GM21825 (cell line): ENCODE measurements around the gene TRPM8.
"Not testable (repeated sequence)": the region's sequence is repeated elsewhere in the genome, so short reads cannot be mapped to it uniquely, and the experiment has no call there.

Source experiments
- ATAC-seq: cut with Tn5 transposase; IDR thresholded peaks from one replicate; pipeline ENCODE4 v1.9.1; 2021; ENCODE audit warnings: mild to moderate bottlenecking, moderate library complexity; ENCODE audit not compliant: unreplicated experiment

The TRPM8 gene

GRCh38 chr2:233917116-233917515 lies at the start of gene TRPM8:
TRPM8 (plus strand) TSS chr2:233917373; CDS start chr2:233926538, 9,165 bp downstream.
- ATAC-seq: no peak

GRCh38 chr2:233867993-233868532 lies 49.1 kb upstream of the TRPM8 start, which contains the start of gene MSL3B:
MSL3B (minus strand) TSS chr2:233868386.
- ATAC-seq: no peak

- ATAC-seq: no peak
Observed at GRCh38 chr2:233871432-233871831, 45.7 kb upstream of the TRPM8 start.

DNA sequence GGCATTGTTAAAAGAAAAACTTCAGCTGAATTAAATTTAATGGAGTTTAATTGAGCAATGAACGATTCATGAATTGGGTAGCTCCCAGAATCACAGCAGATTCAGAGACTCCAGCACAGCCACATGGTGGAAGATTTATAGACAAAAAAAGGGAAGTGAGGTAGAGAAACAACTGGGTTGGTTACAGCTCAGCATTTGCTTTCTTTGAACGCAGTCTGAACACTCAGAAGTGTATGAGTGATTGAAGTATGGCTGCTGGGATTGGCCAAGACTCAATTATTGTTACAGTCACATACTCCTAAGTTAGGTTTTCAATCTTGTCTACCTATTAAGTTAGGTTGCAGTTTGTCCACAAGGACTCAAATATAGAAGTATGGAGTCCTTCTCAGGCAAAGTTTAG lies 45.0 kb upstream of the TRPM8 start:
- not testable (repeated sequence) for ATAC-seq

DNA sequence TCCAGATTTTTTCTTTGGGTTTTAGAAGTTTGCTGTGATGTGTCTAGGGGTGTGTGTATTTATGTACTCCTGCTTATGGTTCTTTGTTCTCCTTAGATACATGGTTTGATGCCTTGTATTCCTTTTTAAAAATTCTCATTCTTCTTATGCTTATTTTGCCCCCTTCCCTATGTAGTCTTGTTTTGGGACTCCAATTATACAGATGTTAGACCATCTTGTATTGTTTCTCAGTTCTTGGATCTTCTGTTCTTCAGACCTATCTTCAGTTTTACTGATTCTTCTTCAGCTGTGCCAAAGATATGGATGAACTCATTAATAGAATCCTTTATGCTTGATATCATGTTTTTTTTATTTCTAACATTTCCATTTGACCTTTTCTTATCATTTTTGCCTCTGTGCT lies 34.8 kb upstream of the TRPM8 start:
- ATAC-seq: no peak

DNA sequence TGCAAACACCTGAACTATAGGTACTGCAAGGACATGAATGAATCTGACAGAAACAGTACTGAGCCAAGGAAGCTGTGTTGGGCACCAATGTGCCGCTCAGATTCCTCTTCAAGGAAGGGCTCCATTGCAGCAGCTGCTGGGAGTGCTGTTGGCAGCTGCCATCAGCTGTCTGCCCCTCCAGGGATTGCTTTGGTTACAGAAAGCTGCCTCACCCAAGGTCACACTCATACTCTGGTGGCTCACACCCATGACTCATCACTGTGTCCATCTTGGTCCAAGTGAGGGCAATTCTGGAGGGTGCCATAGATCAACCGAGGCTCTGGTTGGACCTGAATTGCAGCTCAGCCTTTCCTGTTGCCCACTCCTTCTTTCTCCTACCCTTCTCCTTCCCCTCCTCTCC lies 24.4 kb upstream of the TRPM8 start:
- no peak for ATAC-seq

DNA sequence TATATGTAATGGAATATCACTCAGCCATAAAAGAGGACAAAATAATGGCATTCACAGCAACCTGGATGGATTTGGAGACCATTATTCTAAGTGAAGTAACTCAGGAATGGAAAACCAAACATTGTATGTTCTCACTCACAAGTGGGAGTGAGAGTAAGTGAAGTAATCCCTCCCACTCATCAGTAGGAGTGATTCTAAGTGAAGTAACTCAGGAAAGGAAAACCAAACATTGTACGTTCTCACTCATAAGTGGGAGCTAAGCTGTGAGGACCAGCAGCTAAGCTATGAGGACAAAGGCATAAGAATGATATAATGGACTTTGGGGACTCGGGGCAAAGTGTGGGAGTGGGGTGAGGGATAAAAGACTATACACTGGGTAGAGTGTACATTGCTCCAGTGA lies 20.9 kb upstream of the TRPM8 start:
- not testable (repeated sequence) for ATAC-seq

DNA sequence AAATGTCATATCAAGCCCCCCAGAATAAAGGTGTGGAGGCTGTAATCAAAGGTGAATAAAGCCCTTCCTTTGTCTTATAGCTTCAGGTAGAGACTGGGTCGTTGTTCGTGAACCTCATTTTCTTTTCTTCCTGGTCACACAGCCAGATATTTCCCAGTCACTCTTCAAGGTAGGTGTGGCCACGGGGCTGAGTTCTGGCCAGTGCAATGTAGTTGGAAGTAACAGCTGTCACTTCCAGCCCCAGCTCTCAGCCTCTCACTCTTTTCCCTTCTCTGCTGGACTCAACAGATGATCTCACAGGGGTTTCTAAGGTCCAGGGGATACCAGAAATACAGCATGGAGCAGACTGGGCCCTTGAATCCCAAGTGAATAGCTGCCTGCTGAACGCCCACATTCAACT lies 15.8 kb upstream of the TRPM8 start:
- ATAC-seq: no peak

- no peak for ATAC-seq
Observed at GRCh38 chr2:233901884-233902283, 15.3 kb upstream of the TRPM8 start.

DNA sequence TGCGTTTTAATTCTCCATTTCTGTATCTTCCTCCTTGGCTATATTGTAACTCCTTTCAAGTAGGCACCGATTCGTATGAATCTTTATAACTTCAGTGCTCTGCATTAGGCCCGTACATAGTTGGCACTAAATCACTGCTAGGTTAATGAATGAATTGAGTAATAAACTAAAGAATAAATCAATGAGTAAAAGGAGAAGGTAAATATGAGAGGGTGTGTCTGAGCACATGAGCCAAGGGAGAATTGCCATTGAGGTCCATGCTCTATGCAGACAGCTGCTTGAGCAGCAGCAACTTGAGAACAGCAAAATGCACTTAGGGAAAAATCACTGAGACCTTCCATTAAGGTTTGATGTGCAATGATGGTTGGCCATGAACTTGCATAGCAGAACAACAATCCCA lies 11.2 kb upstream of the TRPM8 start:
- ATAC-seq: no peak

- ATAC-seq: no peak
Observed at GRCh38 chr2:233907627-233908026, 9.5 kb upstream of the TRPM8 start.

DNA sequence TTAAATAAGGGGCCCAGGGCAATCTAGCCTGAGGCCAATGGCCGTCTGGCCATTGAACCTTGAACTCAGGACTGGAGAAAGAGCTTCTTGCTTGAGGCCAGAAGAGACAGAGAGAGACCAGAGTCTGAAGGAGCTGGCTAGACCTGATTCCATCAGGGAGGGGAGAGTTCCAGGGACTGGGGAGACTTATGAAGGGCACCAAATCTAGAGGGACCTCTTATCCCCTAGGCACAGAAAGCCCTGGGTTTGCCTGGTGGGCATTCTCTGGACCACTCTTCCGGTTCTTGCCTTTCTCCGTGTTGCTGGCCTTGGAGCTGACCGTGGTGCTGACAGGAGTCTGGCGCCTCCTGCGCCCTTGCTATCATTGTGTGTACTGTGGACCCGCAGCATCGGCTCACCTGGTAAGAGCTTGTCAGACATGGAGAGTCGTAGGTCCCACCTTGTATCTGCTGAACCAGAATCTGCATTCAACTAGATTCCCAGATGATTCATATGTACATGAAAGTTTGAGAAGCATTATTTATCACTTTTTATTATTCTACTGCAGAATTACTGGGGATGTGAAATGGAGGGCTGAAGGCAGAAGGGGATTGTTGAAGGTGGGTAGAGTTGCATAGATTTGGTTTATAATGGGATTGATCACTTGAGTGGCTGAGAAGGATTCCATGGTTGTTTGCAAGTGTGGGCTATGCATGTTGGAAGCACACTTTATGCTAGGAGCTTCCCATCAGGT lies 4.3 kb upstream of the TRPM8 start:
- ATAC-seq: no peak

DNA sequence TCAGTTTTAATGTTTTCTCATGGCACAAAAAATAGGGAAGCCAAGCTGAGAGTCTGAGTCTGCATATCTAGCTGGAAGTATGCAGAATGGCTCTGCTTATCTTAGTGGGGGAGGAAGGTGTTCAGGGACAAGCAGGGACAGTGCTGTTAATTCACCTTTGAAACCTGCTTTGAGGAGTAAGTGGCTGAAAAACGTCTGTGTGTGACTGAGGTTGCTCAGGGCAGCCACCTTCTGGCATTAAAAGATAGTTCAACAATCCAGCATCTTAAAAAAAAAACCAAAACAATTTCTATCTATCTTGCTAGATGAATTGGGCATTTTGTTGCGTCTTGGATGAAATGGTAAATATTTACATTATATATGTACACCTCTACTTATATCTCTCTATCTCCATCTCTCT lies 2.0 kb upstream of the TRPM8 start:
- no peak for ATAC-seq

DNA sequence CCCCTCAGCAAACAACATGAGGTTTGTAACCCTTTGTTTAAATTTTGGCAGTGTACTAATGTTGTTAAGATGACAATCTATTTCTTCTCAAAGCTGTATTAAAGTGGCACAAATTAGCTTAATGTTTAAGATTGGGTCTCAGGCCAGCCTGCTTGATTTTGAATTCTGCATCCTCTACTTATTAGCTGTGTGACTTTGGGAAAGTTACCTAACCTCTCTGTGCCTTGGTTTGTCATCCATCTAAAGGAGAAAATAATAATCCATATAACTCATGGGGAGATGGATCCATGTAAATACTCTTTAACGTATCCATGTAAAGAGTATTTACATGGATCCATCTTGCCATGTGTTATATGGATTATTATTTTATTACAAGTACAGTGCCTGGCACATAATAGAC lies 2.1 kb downstream of the TRPM8 start:
- ATAC-seq: no peak

DNA sequence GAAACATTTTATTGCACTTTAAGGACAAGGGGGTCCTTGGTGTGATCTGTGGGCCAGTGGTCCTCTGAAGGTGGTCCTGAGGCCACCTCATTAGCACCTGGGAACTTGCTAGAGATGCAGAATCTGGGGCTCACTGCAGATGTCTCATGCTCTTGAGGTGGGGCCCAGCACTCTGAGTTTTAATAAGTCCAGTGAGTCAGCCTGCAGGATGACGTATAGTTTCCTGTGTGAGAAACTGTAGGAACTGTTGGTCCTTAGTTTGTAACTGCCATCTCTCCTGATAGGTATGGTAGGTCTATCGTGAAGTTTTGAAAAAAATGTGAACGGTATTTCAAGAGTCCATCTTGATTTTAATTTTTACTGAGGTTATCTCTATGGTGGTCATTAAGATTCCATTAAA lies 2.8 kb downstream of the TRPM8 start:
- ATAC-seq: no peak

DNA sequence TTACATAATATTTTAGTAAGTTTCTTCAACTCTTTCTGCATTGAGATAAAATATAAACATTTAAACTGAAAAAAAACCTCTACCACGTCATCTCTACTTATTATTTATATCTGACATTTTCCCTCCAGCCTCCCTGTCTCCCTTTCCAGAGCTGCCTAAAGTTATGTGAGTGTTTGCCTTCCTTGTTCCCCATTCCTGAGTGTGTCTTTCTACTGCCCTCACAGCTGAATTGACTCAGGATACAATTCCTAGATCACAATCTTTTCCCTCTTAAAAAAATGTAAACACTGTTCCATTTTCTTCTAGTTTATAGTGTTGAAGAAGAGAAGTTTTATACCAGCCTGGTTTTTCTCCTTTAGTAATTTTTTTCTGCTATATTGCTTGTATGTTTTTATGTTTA lies 5.3 kb downstream of the TRPM8 start:
- no peak for ATAC-seq

DNA sequence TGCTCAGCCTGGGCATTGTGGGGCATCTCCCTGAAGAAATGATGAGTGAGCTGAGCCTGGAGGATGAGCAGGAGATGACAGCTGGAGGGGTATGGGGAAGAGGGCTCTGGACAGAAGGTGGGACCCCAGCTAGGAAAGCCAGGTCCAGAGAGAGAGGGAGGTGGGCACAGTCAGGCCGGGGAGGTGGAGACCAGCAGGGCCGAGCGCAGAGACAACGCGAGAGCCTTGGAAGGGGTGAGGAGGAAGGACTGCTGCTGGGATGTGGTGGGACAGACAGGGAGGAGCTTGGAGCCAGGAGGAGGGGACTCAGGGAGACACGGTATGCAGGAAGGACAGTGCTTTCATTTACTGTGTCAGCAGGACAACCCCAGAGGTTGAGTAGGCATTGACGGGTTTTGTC lies 8.2 kb downstream of the TRPM8 start:
- ATAC-seq: no peak

GRCh38 chr2:233926806-233927205 lies 9.6 kb downstream of the TRPM8 start:
- no peak for ATAC-seq

GRCh38 chr2:233928594-233929351 lies 11.6 kb downstream of the TRPM8 start:
- ATAC-seq: no peak

DNA sequence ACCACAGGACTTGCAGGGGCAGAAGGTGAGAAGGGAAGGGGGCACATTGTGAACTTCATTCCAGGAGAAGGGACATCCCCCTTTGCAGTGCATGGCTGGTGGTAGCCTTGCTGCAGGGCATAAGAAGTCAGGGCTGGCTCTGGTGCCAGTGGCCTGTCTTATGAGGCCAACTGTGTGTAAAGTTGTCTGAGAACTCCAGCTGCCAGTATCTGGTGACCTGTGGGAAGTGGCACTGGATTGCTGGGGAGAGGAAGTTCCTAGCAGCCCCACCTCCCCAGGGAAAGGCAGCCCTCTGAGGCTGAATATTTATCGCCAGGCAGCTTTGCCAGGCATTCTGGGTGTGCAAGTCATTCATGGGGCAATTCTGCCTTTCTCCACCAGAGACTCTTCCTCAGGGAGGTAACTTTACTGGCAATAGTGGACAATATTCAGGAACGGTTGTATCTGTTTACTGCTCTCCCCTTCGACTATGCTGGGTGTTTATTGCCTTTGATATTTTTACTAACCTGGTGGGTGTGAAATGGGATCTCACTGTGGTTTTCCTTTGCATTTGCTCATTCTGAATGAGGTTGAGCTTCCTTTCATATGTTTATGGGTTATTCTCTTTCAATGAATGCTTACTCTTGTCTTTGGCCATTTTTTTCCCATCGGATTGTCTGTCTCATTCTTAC lies 12.3 kb downstream of the TRPM8 start:
- no peak for ATAC-seq

- no peak for ATAC-seq
Observed at GRCh38 chr2:233934524-233934923, 17.4 kb downstream of the TRPM8 start.

- ATAC-seq: no peak
Observed at GRCh38 chr2:233935426-233935825, 18.3 kb downstream of the TRPM8 start.
